KG1 (cell line): ENCODE data around the gene ARID5B.
"Not testable (repeated sequence)": the region's sequence is repeated elsewhere in the genome, so short reads cannot be mapped to it uniquely, and the experiment has no call there.

Experiments
- DNase-seq: peaks from one replicate; lab custom pipeline; 2025; lab: John Stamatoyannopoulos, UW

The ARID5B gene

GRCh38 chr10:61900829-61901792, at the start of gene ARID5B:
Gene ARID5B, plus strand, starts transcription at chr10:61901699. Its CDS starts 11 bp downstream, at chr10:61901710.
- DNase-seq, result peak; percentile 86

DNA sequence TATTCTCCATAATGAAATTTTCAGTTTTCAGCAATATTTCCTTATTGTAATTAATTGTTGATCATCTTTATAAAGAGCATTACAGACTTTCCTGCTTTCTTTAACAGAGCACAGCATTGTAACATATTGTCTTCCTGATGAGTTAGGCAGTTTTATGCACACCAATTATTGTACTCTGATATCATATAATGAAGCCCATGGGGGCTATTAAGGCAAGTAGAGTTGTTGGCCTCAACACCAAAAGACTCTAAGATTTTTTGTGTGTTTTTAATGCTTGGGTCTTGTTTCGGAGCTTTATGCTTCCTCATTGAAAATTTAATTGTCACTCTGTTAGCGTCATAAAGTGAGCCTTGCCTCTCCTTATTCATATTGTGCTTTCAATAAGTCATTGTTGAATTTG, 49.2 kb upstream of the ARID5B start:
- no peak for DNase-seq

DNA sequence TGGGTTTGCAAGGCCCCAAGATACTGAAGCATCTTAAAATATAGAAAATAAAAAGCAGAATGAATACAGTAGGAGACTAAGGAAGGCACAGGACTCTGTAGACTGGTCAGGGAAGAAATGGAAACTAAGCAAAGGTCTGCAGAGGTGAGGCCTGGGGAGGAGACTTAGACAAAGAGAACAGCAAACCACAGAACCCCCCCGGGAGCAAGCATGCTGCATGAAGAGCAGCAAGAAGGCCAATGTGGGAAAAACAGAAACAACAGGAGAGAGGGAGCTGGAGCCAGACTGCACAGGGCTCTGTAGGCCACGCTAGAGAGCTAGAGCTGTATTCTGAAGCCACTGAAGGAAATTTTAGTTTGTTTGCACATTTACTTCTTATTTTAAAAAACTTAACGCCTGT, 45.7 kb upstream of the ARID5B start:
- DNase-seq, result no peak

- DNase-seq, result no peak
Measured at GRCh38 chr10:61857746-61858145, 43.8 kb upstream of the ARID5B start.

GRCh38 chr10:61859786-61860185, 41.7 kb upstream of the ARID5B start:
- DNase-seq, result no peak

DNA sequence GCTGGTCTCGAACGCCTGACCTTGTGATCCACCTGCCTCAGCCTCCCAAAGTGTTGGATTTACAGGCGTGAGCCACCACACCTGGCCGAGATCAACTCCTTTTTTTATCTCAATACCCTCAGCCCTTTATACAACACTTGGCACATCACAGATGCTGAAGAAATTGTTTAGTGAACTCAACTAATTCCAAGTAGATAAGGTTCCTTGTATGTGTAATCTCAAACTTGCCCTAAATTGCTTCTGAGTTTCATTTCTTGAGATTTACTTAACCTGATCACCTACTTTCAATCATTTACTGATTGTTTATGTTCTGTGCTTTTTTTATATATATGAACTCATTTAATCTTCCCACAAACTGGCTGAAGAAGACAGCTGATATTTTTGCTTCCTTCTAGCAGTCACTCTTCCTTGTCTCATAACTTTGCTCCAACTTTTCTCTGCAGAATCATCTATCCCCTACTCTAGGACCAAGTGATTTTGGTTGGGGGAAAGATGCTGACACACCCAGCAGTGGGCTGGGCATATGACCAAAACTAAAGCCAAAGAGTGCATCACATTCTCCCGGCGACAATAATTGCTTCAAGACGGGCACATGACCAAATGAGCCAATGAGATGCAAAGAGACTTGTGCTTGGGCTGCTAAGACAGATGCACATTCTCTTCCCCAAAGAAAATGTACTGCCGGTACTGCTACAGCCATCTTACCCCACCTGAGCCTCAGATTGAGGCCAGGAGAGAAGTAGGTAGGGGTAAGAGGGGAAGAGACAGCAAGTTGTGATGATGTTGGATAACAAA, 40.3 kb upstream of the ARID5B start:
- DNase-seq, result no peak

DNA sequence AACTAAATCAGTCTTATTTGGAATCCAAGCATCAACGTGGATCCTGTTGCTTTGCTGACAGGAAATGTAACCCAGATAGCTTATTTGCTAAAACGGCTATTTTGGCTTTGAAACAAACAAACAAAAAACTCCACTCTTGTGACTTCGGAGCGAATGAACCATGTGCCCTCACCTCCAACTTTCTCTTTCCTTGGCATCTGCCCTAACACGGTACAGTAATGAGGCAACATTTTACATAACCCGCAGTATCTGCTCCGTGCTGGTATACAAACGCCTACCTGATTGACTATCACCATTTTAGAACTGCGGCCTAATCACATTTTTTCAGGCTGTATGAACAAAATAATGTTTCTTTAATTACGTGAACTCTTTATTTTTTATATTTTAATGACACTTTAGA, 37.5 kb upstream of the ARID5B start:
- DNase-seq, result no peak

DNA sequence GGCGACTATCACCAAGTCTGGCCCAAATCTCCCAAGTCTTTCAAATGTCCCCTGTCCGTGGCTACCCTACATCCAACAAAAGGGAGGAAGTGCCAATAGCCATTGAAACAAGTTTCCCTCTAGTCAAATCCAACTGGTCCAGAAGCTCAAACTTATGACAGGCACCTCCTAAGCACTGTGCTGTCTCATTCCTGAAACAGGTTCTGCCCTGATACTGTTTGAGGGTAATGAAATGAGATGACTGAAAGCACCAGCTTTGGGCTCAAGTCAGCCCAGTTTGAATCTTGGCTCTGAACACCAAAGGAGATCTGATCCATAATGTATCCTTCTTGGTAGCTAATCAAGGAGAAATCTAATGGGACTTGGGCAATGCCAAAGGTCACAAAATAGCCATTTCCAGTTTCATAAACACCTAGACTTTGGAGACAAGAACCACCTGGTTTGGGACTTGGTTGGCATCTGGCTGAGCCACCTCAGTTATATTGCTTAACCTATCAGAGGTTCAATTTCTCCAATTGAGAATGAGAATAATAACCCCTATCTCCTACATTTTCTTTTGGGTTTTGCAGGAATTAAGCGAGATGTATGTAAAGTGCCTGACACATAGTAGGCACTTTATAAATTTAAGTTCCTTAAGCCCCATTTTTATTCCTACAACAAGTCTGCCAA, 34.7 kb upstream of the ARID5B start:
- no peak for DNase-seq

DNA sequence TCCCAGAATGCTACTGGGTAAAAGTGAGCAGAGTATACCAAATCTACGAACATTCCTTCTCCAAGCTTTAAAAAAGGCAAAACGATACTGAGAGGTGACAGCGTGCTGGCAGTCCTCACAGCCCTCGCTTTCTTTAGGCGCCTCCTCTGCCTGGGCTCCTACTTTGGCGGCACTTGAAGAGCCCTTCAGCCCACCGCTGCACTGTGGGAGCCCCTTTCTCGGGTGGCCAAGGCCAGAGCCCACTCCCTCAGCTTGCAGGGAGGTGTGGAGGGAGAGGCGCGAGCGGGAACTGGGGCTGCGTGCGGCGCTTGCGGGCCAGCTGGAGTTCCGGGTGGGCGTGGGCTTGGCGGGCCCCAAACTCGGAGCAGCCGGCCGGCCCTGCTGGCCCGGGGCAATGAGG, 34.1 kb upstream of the ARID5B start:
- not testable (repeated sequence) for DNase-seq

- not testable (repeated sequence) for DNase-seq
Measured at GRCh38 chr10:61867817-61868216, 33.7 kb upstream of the ARID5B start.

DNA sequence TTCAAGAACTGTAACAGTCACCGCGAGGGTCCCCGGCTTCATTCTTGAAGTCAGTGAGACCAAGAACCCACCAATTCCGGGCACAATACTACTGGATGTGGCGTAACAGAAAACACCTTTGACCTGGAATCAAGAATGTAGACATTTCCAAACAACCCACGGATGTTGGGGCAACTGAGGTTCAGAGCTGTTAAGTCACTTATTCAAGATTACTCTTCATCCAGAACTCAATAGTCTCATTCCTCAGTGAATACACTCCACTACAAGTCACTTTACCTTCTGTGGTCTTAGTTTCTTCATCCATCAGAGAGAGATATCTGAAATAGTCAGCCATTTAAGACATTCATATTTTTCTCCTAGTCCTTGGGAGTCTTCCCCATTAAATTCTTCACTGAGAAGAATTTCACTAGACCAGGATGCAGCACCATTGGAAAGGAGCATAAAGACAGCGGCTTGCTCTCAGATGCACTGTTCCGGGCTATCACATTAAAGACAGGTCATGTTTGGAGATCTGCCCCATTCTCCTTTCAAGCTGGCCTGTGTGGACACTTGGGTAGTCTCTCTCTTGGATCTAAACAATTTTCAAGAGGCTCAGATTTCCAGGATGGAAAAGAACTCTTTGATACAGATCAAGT, 32.3 kb upstream of the ARID5B start:
- DNase-seq, result no peak

DNA sequence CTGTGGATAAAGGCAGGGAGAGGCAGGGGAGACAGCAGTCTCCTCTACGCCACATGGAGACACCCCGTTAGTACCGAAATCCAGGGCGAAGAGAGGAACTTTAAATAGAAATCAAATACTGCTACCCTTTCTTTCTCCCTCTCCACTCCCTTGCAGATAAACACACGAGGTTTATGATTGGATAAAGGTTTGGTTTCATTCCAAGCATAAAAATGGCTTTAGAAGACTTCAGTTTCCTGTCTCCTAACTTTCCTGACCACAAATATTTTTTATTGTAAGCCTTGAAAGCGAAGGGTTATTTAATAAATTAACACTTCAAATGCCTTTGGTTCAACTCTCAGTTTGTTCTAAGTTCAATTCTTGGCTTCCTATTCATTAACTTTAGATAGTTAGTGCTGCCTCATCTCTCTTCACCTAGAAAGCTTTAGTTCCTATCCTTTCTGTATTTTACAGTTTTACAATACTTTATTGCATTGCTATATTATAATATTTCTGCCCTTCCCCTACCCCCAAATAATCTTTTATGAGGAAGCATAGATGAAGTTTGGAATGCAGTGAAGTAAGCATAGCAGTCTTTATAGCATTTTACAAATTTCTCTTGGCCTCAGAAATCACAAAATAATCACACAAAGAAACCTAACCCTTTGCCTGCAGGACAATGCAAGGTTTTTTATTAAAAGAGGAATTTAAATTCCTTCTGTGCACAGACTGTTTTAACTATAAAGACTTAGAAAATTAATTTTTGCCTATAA, 31.5 kb upstream of the ARID5B start:
- DNase-seq, result no peak

DNA sequence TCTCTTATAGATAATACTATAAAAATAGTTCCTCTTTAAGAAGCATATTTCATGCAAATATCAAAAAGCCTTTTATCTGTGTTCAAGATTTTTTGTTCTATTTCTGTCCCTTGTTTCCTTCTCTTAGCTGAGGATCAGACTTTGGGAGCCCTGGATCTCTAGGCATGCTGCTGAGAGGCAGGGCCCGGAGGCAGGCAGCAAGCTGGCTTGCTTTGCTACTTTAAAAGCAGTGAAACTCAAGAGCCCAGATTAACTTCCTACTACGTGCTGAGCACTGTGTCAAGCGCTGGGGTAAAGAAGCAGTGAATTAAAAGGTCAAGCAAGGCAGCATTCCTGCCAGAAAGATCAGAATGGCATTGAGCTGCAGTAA, 31.0 kb upstream of the ARID5B start:
- no peak for DNase-seq

DNA sequence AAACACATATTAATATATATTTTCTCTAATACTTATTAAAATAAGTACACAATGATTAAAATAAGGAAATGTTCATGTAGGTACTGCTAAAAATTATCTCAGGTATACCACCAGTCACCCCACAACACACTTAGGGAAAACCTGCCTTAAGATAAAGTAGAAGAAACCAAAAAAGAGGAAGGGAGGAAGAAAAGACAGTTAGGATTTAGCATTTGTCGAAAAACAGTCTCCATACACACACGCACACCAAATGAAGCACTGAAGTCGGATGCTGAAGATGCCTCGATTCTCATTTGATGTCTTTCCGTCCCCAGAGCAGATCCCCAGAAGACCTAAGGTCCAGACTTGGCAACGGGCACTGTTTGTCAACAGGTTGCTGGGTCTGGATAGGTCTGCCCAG, 30.0 kb upstream of the ARID5B start:
- DNase-seq, result no peak

- DNase-seq, result no peak
Measured at GRCh38 chr10:61877887-61878739, 23.4 kb upstream of the ARID5B start.

GRCh38 chr10:61878740-61879068, 22.8 kb upstream of the ARID5B start:
- DNase-seq, result no peak

GRCh38 chr10:61882621-61883370, 18.7 kb upstream of the ARID5B start:
- DNase-seq, result no peak

DNA sequence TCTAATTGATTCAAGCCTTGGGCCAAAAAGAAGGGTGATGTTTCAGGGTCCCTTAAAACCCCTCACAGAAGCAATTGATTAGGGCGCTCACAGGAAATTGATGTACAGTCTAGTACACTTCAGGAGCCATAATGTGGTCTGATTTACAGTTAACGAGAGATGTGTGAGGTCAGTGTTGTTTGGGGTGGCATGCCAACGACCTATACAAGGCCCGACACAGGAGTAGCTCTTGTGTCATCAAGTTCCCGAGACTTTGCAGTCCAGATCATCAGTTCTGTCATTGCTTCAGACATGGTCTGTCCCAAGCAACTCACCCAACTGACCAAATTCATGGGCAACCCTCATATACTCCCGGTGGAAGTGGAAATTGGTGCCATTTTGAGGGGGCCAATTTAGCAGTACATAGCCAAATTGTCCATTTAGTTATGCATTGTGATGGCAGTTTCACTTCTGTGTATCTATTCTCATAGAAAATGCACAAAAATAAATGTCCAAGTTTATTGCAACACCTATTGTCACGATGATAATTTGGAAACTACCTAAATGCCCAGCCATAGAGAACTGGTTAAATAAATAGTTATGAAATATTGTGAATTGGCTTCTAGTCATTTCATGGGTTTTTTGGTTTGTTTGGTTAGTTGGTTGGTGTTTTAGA, 18.0 kb upstream of the ARID5B start:
- no peak for DNase-seq

GRCh38 chr10:61887772-61888171, 13.7 kb upstream of the ARID5B start:
- DNase-seq, result no peak
